HT1080 (cell line): Measurements from ENCODE around the gene OR2AG2. TPM values are rescaled to one million over a fixed set of nuclear protein-coding genes. Genes with fewer than 3 reads are reported as not detected.

Source experiments
- DNase-seq: peaks from one replicate; pipeline ENCODE4 v3.0.0-alpha.2; 2015; ENCODE audit warnings: low read depth
- total RNA-seq: library from RNA; depleted of rRNA; stranded (reverse); fragments of >200 nt; shearing (Covaris generic); gene quantifications from 2 replicates; pipeline ENCODE4 v1.2.3, GENCODE V29; 2014; rRNA removed

Gene OR2AG2
- total RNA-seq, 1 experiment from 2014 or later = not detected

- no peak for DNase-seq
Measured at GRCh38 chr11:6742260-6742659, 29.5 kb downstream of the OR2AG2 start.

- DNase-seq = no peak
Measured at GRCh38 chr11:6738590-6738989, 33.2 kb downstream of the OR2AG2 start.

GRCh38 chr11:6737872-6738466 is 33.8 kb downstream of the OR2AG2 start:
- DNase-seq = peak; percentile 40

GRCh38 chr11:6736495-6737121 is 35.2 kb downstream of the OR2AG2 start:
- peak; percentile 21 for DNase-seq

- DNase-seq = peak; percentile 48
Measured at GRCh38 chr11:6735306-6735705, 36.5 kb downstream of the OR2AG2 start.

- no peak for DNase-seq
Measured at GRCh38 chr11:6734616-6735015, 37.2 kb downstream of the OR2AG2 start.

GRCh38 chr11:6733326-6734275 is 38.2 kb downstream of the OR2AG2 start:
- no peak for DNase-seq

GRCh38 chr11:6727971-6728760 is 43.6 kb downstream of the OR2AG2 start:
- DNase-seq = no peak

GRCh38 chr11:6725386-6725896 is 46.3 kb downstream of the OR2AG2 start:
- DNase-seq = no peak

- no peak for DNase-seq
Measured at GRCh38 chr11:6724013-6724412, 47.8 kb downstream of the OR2AG2 start.

GRCh38 chr11:6721343-6721742 is 50.4 kb downstream of the OR2AG2 start:
- no peak for DNase-seq

GRCh38 chr11:6719576-6719975 is 52.2 kb downstream of the OR2AG2 start:
- DNase-seq = no peak

- DNase-seq = no peak
Measured at GRCh38 chr11:6717426-6717825, 54.4 kb downstream of the OR2AG2 start.

Other genes with a start within 250 kb of the OR2AG2 start
- gene RRP8, start 168.4 kb downstream of the OR2AG2 start, total RNA-seq = 40.8 and 44.9 TPM in 2 replicates
- gene ILK, start 168.2 kb downstream of the OR2AG2 start, total RNA-seq = 142 and 149 TPM in 2 replicates
- 228 and 254 TPM in 2 replicates for gene TAF10, start 159.8 kb downstream of the OR2AG2 start, total RNA-seq
- 10.7 and 31.2 TPM in 2 replicates for gene TPP1, start 152.6 kb downstream of the OR2AG2 start, total RNA-seq
- 0.57 and 0.66 TPM in 2 replicates for gene DCHS1, start 116.2 kb downstream of the OR2AG2 start, total RNA-seq
- gene MRPL17, start 88.6 kb downstream of the OR2AG2 start, total RNA-seq = 93.0 and 140 TPM in 2 replicates
- gene OR2AG1, start 11.0 kb upstream of the OR2AG2 start, total RNA-seq = not detected in 2 replicates
- gene OR6A2, start 27.7 kb upstream of the OR2AG2 start, total RNA-seq = not detected in 2 replicates
- gene OR10A5, start 73.7 kb upstream of the OR2AG2 start, total RNA-seq = not detected in 2 replicates
- not detected in 2 replicates for gene OR10A2, start 91.1 kb upstream of the OR2AG2 start, total RNA-seq
- gene OR10A4, start 104.6 kb upstream of the OR2AG2 start, total RNA-seq = not detected in 2 replicates
- gene OR2D2, start 120.5 kb upstream of the OR2AG2 start, total RNA-seq = not detected in 2 replicates
- gene OR2D3, start 149.0 kb upstream of the OR2AG2 start, total RNA-seq = not detected in 2 replicates
- not detected in 2 replicates for gene ZNF215, start 154.4 kb upstream of the OR2AG2 start, total RNA-seq
- 0.03 TPM in 1 of 2 replicates, not detected in the other for gene ZNF214, start 248.4 kb upstream of the OR2AG2 start, total RNA-seq
- gene NLRP14, start 248.5 kb upstream of the OR2AG2 start, total RNA-seq = not detected in 2 replicates